ENCODE results near the gene GRAMD1A. TPM values are rescaled to one million over a fixed set of nuclear protein-coding genes. Genes with fewer than 3 reads are reported as not detected.

Gene GRAMD1A
- total RNA-seq, 2 donors from 2014 or later, result 90.8 to 94.9 TPM

- no peak overlapping the region for H3K27ac ChIP-seq
- H3K27me3 ChIP-seq, result no peaks in the 10 kb centered on the region
- no peaks in the 10 kb centered on the region for H3K4me1 ChIP-seq
- H3K36me3 ChIP-seq (replicated peaks in 1 of 2; ENCODE audit: insufficient read depth in 1 of 2, low read depth in 2 of 2), result no peaks in the 10 kb centered on the region
- WGBS, 2 donors, result 82 to 90% methylated on average over 7 of the region's 7 CpGs
- no peaks in the 10 kb centered on the region for H3K9me3 ChIP-seq
- intact Hi-C loops (cut with DNase I), result no loop called here
- TF ChIP-seq CTCF (IDR thresholded peaks at IDR 0.05) (no peak), POLR2A (IDR thresholded peaks at IDR 0.05) (no peak)
- ATAC-seq (no peak), DNase-seq (no peak)
- H3K4me3 ChIP-seq, result no peak overlapping the region
Measured at GRCh38 chr19:34972163-34972705, 27.9 kb upstream of the GRAMD1A start.

GRCh38 chr19:34974646-34975045 lies 25.5 kb upstream of the GRAMD1A start:
- 62 to 71% methylated on average over 5 of the region's 5 CpGs for WGBS, 2 donors
- Histone ChIP-seq H3K9me3 (no peaks in the 10 kb centered on the region), H3K4me1 (no peaks in the 10 kb centered on the region), H3K27me3 (no peaks in the 10 kb centered on the region), H3K4me3 (no peak overlapping the region), H3K27ac (no peak overlapping the region), H3K36me3 (replicated peaks in 1 of 2; ENCODE audit: insufficient read depth in 1 of 2, low read depth in 2 of 2) (no peaks in the 10 kb centered on the region)
- intact Hi-C loops (cut with DNase I), result loop anchor here (2.0 kb wide), 1 partner anchor 38 kb away; no protein-coding TSS in a partner anchor
- TF ChIP-seq POLR2A (IDR thresholded peaks at IDR 0.05) (no peak), CTCF (IDR thresholded peaks at IDR 0.05) (no peak)
- no peak for ATAC-seq
- no peak for DNase-seq

GRCh38 chr19:34975056-34975455 lies 25.1 kb upstream of the GRAMD1A start:
- no peak overlapping the region for H3K27ac ChIP-seq
- TF ChIP-seq CTCF (IDR thresholded peaks at IDR 0.05) (no peak), POLR2A (IDR thresholded peaks at IDR 0.05) (no peak)
- ATAC-seq, result no peak
- no peaks in the 10 kb centered on the region for H3K27me3 ChIP-seq
- 62 to 75% methylated on average over 5 of the region's 5 CpGs for WGBS, 2 donors
- no peak overlapping the region for H3K4me3 ChIP-seq
- no peaks in the 10 kb centered on the region for H3K9me3 ChIP-seq
- no peaks in the 10 kb centered on the region for H3K36me3 ChIP-seq (replicated peaks in 1 of 2; ENCODE audit: insufficient read depth in 1 of 2, low read depth in 2 of 2)
- no peak for DNase-seq
- no peaks in the 10 kb centered on the region for H3K4me1 ChIP-seq
- intact Hi-C loops (cut with DNase I), result loop anchor here (2.0 kb wide), 1 partner anchor 38 kb away; no protein-coding TSS in a partner anchor

GRCh38 chr19:34976611-34977010 lies 23.5 kb upstream of the GRAMD1A start:
- Histone ChIP-seq H3K27me3 (no peaks in the 10 kb centered on the region), H3K27ac (no peak overlapping the region), H3K36me3 (replicated peaks in 1 of 2; ENCODE audit: insufficient read depth in 1 of 2, low read depth in 2 of 2) (no peaks in the 10 kb centered on the region), H3K4me3 (no peak overlapping the region), H3K9me3 (no peaks in the 10 kb centered on the region), H3K4me1 (no peaks in the 10 kb centered on the region)
- DNase-seq (no peak), ATAC-seq (no peak)
- TF ChIP-seq POLR2A (IDR thresholded peaks at IDR 0.05), result no peak
- TF ChIP-seq CTCF (IDR thresholded peaks at IDR 0.05), result no peak
- intact Hi-C loops (cut with DNase I), result no loop called here
- 81 to 87% methylated on average over 3 of the region's 3 CpGs for WGBS, 2 donors

Measured in body of pancreas (tissue), 4 donors.